K562 (cell line): ENCODE data around the gene MTF1. TPM values are rescaled to one million over a fixed set of nuclear protein-coding genes. Genes with fewer than 3 reads are reported as not detected.

ENCODE experiments used
- CCAR2 ChIP-seq: fragments of 200-400 bp; formaldehyde crosslinking; IDR thresholded peaks from 2 replicates; pipeline ENCODE4 v1.6.1; 2017; ENCODE audit warnings: mild to moderate bottlenecking, low read depth, low read length
- CREM ChIP-seq: IDR thresholded peaks from 2 replicates; pipeline ENCODE4 v1.6.1; 2014; ENCODE audit warnings: antibody characterized with exemption, low read depth
- E2F1 ChIP-seq: sonication (generic); formaldehyde crosslinking; IDR thresholded peaks from 2 replicates; pipeline ENCODE4 v1.8.1; 2023; ENCODE audit warnings: mild to moderate bottlenecking, missing genetic modification reagents, moderate library complexity
- E2F4 ChIP-seq: sonication (generic); formaldehyde crosslinking; IDR thresholded peaks from 2 replicates; pipeline ENCODE4 v1.8.0; 2022; ENCODE audit warnings: mild to moderate bottlenecking, low read depth, missing genetic modification reagents
- ERF ChIP-seq: fragments of 450-650 bp; formaldehyde crosslinking; IDR thresholded peaks from 2 replicates; pipeline ENCODE4 v1.4.0; 2020; ENCODE audit warnings: mild to moderate bottlenecking, mixed read lengths
- EWSR1 ChIP-seq: fragments of 450-650 bp; IDR thresholded peaks from 2 replicates; pipeline ENCODE4 v1.6.1; 2018; ENCODE audit warnings: borderline replicate concordance, mild to moderate bottlenecking, low read depth, moderate library complexity; ENCODE audit not compliant: partially characterized antibody
- FOSL1 ChIP-seq: fragments of 200-800 bp; sonication (Bioruptor generic); conservative IDR thresholded peaks from 2 replicates; pipeline ENCODE4 v1.6.1; 2016; ENCODE audit warnings: missing genetic modification characterization, missing compliant biosample characterization
- HDAC2 ChIP-seq: fragments of 450-650 bp; IDR thresholded peaks from 2 replicates; pipeline ENCODE4 v1.6.1; 2016; ENCODE audit warnings: mild to moderate bottlenecking
- ID3 ChIP-seq, 2 experiments: fragments of 250-450 bp in 1 of 2; fragments of 450-650 bp in 1 of 2; sonication (Bioruptor Pico) in 1 of 2; IDR thresholded peaks; 2 replicates each; pipeline versions ENCODE4 v1.6.1 to v1.8.0; 2016 to 2021; ENCODE audit warnings: mild to moderate bottlenecking in 2 of 2, moderate library complexity in 2 of 2, missing compliant biosample characterization in 1 of 2, missing genetic modification characterization in 1 of 2
- IRF2 ChIP-seq: sonication (generic); formaldehyde crosslinking; IDR thresholded peaks from 2 replicates; pipeline ENCODE4 v1.8.1; 2022; ENCODE audit warnings: mild to moderate bottlenecking, missing genetic modification reagents
- JUND ChIP-seq, 2 experiments: IDR thresholded peaks; 2 replicates in 1 of 2; 3 replicates in 1 of 2; pipeline ENCODE4 v1.6.1; 2011; ENCODE audit warnings: borderline replicate concordance in 2 of 2, low read depth in 2 of 2, low read length in 2 of 2, improper control_type of control experiment in 1 of 2, missing biosample characterization in 1 of 2, missing genetic modification characterization in 1 of 2, missing genetic modification reagents in 1 of 2
- MAZ ChIP-seq, 2 experiments: fragments of 450-650 bp in 1 of 2; sonication (generic) in 1 of 2; formaldehyde crosslinking; IDR thresholded peaks in 1 of 2; conservative IDR thresholded peaks in 1 of 2; 2 replicates each; pipeline versions ENCODE4 v1.4.0 to v1.5.0; 2020; ENCODE audit warnings: mild to moderate bottlenecking in 1 of 2, missing genetic modification reagents in 1 of 2
- NONO ChIP-seq, 2 experiments: fragments of 200-400 bp in 1 of 2; fragments of 450-650 bp in 1 of 2; formaldehyde crosslinking in 1 of 2; IDR thresholded peaks; 2 replicates each; pipeline ENCODE4 v1.6.1; 2017; ENCODE audit warnings: low read depth in 2 of 2, mild to moderate bottlenecking in 2 of 2, moderate library complexity in 2 of 2, low read length in 1 of 2
- POLR2H ChIP-seq: IDR thresholded peaks from 2 replicates; pipeline ENCODE4 v1.6.1; 2016; ENCODE audit warnings: missing genetic modification characterization, low read depth, mild to moderate bottlenecking, control low read depth, missing compliant biosample characterization, moderate library complexity
- SIN3A ChIP-seq, 2 experiments: fragments of 150-350 bp in 1 of 2; IDR thresholded peaks; 2 replicates each; pipeline ENCODE4 v1.6.1; 2011 to 2016; ENCODE audit warnings: borderline replicate concordance in 2 of 2, low read depth in 2 of 2, low read length in 2 of 2, mild to moderate bottlenecking in 2 of 2, moderate library complexity in 2 of 2; ENCODE audit not compliant: control insufficient read depth in 1 of 2
- SPI1 ChIP-seq: IDR thresholded peaks from 2 replicates; pipeline ENCODE4 v1.6.1; 2011; ENCODE audit warnings: low read depth, low read length, control low read depth, borderline replicate concordance
- TBP ChIP-seq: optimal IDR thresholded peaks from 2 replicates; pipeline ENCODE3; 2011; ENCODE audit warnings: low read depth, low read length, improper control_type of control experiment
- ZNF57 ChIP-seq: fragments of 450-650 bp; formaldehyde crosslinking; IDR thresholded peaks from 2 replicates; pipeline ENCODE4 v1.4.0; 2020; ENCODE audit warnings: mild to moderate bottlenecking, moderate library complexity
- polyA plus RNA-seq, 8 experiments: library from polyadenylated mRNA; depleted of rRNA in 4 of 8; stranded (reverse) in 5 of 8; unstranded in 3 of 8; fragments of >200 nt; fragmentation: Nextera tagmentation in 2 of 8; fragmentation: Illumina TruSeq in 1 of 8; extraction: Ambion mirVana in 2 of 8; extraction: Trizol in 1 of 8; gene quantifications; 2 replicates each; pipeline versions ENCODE4 v1.2.1 to v1.2.3, GENCODE V29; 2011 to 2014; ENCODE audit warnings: inconsistent platforms in 1 of 8, missing spikeins in 1 of 8
- total RNA-seq, 7 experiments: library from RNA; depleted of rRNA in 6 of 7; stranded (reverse); fragments of >200 nt in 6 of 7; fragmentation: Illumina TruSeq in 2 of 7; extraction: Trizol in 2 of 7; gene quantifications; 2 replicates each; pipeline versions ENCODE4 v1.2.1 to v1.2.3, GENCODE V29; 2011 to 2021; ENCODE audit warnings: low replicate concordance in 1 of 7
- TF ChIP-seq, protein P1 (sequence below): conservative IDR thresholded peaks from 2 replicates; pipeline ENCODE4 v1.6.1; 2011; ENCODE audit warnings: low read depth, mild to moderate bottlenecking, low read length; ENCODE audit not compliant: control insufficient read depth
- TF ChIP-seq, protein P2 (sequence below): fragments of 450-650 bp; IDR thresholded peaks from 2 replicates; pipeline ENCODE4 v1.6.1; 2016

Gene MTF1
- total and polyA plus RNA-seq, 9 of the 15 experiments (the other 6 are each of a cell fraction or from before 2014, with no cell fraction given) = 1.1 to 12.2 (median 4.3) TPM

DNA sequence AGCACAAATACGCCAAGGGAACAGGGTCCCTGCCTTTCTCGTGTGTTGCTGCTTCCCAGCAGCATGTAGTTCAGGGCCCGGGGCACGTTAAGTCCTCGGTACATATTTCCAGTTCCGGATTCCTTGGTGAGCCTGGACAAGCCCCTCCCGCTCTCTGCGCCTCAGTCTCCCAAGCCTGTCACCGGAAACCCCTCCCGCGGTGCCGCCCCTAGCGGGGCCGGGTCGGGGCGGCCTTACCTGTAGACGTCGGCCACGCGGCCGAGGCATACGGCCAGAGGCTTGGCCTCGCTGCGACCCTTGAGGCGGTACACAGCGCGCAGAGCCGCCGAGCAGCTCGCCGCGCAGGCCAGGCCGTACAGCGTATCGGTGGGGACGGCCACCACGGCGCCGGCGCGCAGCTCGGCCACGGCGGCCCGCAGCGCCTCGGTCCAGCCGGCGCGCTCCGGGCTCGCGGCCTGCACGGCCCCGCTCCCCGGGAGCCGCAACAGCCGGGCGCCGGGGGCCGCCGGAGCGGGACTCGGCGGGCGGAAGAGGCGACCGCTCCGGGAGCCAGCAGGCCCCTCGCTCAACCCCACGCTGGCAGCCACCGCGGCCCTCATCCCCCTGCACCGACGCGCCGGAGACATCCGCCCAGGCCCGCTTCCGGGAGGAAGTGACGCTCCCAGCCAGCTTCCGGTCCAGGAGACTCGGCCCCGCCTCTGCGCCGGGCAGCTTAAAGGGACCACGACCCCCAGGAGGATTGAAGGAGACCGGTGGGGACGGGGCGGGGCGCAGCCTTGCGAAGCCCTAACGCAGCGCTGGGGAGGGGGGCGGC, 51.6 kb downstream of the MTF1 start, which contains the start of the genes C1orf122 and YRDC (continued):
- TF ChIP-seq, protein P1, sequence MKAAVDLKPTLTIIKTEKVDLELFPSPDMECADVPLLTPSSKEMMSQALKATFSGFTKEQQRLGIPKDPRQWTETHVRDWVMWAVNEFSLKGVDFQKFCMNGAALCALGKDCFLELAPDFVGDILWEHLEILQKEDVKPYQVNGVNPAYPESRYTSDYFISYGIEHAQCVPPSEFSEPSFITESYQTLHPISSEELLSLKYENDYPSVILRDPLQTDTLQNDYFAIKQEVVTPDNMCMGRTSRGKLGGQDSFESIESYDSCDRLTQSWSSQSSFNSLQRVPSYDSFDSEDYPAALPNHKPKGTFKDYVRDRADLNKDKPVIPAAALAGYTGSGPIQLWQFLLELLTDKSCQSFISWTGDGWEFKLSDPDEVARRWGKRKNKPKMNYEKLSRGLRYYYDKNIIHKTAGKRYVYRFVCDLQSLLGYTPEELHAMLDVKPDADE = peak; percentile 75
- TF ChIP-seq HDAC2 (no peak), IRF2 (peak; percentile 58; the same call in 1 of the 2 replicates), CREM (peak; percentile 96), NONO (IDR thresholded peaks at IDR 0.05; ENCODE audit: low read depth in 2 of 2, low read length in 1 of 2) (peak in 1 of 2 experiments; percentile 80; a peak in 3 of 4 replicates), TBP (peak; percentile 54), ERF (0 out of 2 replicates have a peak, but pooled peaks have one; percentile 44), SIN3A (IDR thresholded peaks at IDR 0.05; ENCODE audit: borderline replicate concordance in 2 of 2, control insufficient read depth in 1 of 2, low read depth in 2 of 2, low read length in 2 of 2) (peak; percentile 52 to 84; a peak in 2 of 4 replicates), SPI1 (peak; percentile 94), E2F1 (CRISPR knock-in tag) (no peak; the same call in 1 of the 2 replicates), MAZ (CRISPR knock-in tag; conservative IDR thresholded peaks at IDR 0.05 in 1 of 2, IDR thresholded peaks at IDR 0.05 in 1 of 2) (peak; percentile 22 to 25; a peak in 1 of 4 replicates), ZNF57 (CRISPR knock-in tag) (no peak), EWSR1 (no peak), E2F4 (CRISPR knock-in tag) (no peak), ID3 (CRISPR knock-in tag; IDR thresholded peaks at IDR 0.05) (no peak), ID3 (tag; IDR thresholded peaks at IDR 0.05) (no peak), POLR2H (tag) (peak; percentile 54; the same call in 1 of the 2 replicates), FOSL1 (tag) (0 out of 2 replicates have a peak, but pooled peaks have one; percentile 28), CCAR2 (no peak), JUND (IDR thresholded peaks at IDR 0.05; ENCODE audit: borderline replicate concordance, low read depth, low read length) (peak; percentile 57), JUND (tag; IDR thresholded peaks at IDR 0.05; ENCODE audit: borderline replicate concordance, low read depth, low read length) (no peak)
- TF ChIP-seq, protein P2, sequence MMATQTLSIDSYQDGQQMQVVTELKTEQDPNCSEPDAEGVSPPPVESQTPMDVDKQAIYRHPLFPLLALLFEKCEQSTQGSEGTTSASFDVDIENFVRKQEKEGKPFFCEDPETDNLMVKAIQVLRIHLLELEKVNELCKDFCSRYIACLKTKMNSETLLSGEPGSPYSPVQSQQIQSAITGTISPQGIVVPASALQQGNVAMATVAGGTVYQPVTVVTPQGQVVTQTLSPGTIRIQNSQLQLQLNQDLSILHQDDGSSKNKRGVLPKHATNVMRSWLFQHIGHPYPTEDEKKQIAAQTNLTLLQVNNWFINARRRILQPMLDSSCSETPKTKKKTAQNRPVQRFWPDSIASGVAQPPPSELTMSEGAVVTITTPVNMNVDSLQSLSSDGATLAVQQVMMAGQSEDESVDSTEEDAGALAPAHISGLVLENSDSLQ = peak; percentile 24; the same call in 1 of the 2 replicates
